Mucosa of descending colon (tissue), 3 donors: ENCODE results near the gene RUVBL2. TPM values are rescaled to one million over a fixed set of nuclear protein-coding genes. Genes with fewer than 3 reads are reported as not detected.

Experiments used
- ATAC-seq: fragments of 200-7000 bp; cut with Tn5 transposase; one replicate; pipeline ENCODE4 v1.9.1; 2020; ENCODE audit warnings: mild to moderate bottlenecking, moderate library complexity
- DNase-seq, 3 donors: peaks; one replicate each; pipeline ENCODE4 v3.0.0-alpha.2; 2020
- H3K36me3 ChIP-seq: fragments of 200-600 bp; one replicate; pipeline ENCODE4 v1.8.0; 2021; ENCODE audit warnings: low read depth, mild to moderate bottlenecking
- H3K4me1 ChIP-seq: fragments of 200-600 bp; one replicate; pipeline ENCODE4 v1.8.0; 2021; ENCODE audit warnings: low read depth, mild to moderate bottlenecking
- H3K4me3 ChIP-seq: fragments of 200-600 bp; one replicate; pipeline ENCODE4 v1.8.0; 2021; ENCODE audit warnings: mild to moderate bottlenecking
- H3K9me3 ChIP-seq: fragments of 200-600 bp; one replicate; pipeline ENCODE4 v1.8.0; 2021; ENCODE audit warnings: mild to moderate bottlenecking
- CTCF ChIP-seq: fragments of 200-600 bp; IDR thresholded peaks from one replicate; pipeline ENCODE4 v1.8.0; 2022; ENCODE audit warnings: antibody characterized with exemption, mild to moderate bottlenecking
- intact Hi-C, 2 donors: fragments of 100-400 bp; cut with DNase I in 1 of 2; cut with micrococcal nuclease in 1 of 2; formaldehyde crosslinking; loops; one replicate each; pipeline versions ENCODE4 v1.11.0 to v1.11.1; 2022; cut with DNase I, micrococcal nuclease
- total RNA-seq, 3 donors: library from RNA; stranded (reverse); fragmentation: NEBNext Ultra II Directional in 2 of 3; extraction: Animal tissue kit (Norgen Biotek cat#: 25700) in 2 of 3; gene quantifications; one replicate each; pipeline versions ENCODE4 v1.2.1 to v1.2.4, GENCODE V29; 2021 to 2023
- donor health status: DM: no; HTN: no; CAD: no; lungs with moderate emphysema.
- donor health status: DM: no; HTN: no; CAD: no.
- donor health status: DM: no; HTN: yes; CAD: no.

RUVBL2 gene
- total RNA-seq, 3 donors from 2014 or later: 47.4 to 68.8 (median 57.3) TPM

GRCh38 chr19:48965040-48965805 is 28.5 kb upstream of the RUVBL2 start, which contains the start of gene FTL:
FTL (plus strand) TSS chr19:48965309; CDS start chr19:48965508, 199 bp downstream.
- H3K36me3 ChIP-seq: no peaks in the 10 kb centered on the region
- peaks cover 46% of the 10 kb centered on the region for H3K4me1 ChIP-seq

GRCh38 chr19:48965806-48966540 is 27.7 kb upstream of the RUVBL2 start:
- peak; percentile 91 to 94 (median 92) for DNase-seq
- H3K4me1 ChIP-seq: peaks cover 38% of the 10 kb centered on the region
- no peaks in the 10 kb centered on the region for H3K9me3 ChIP-seq
- ATAC-seq: peak; percentile 59
- no peak for TF ChIP-seq CTCF
- intact Hi-C loops: loop anchor here in 1 of 2 donors (10.0 kb wide), 1 partner anchor 91 kb away; the partner anchor contains the start of gene PPP1R15A
- peak overlapping the region; percentile 81 for H3K4me3 ChIP-seq
- H3K36me3 ChIP-seq: no peaks in the 10 kb centered on the region

More at GRCh38 chr19:48965040-48965805, 28.5 kb upstream of the RUVBL2 start, which contains the start of gene FTL:
- H3K4me3 ChIP-seq: peak within 1 kb of the TSS; percentile 81
- intact Hi-C loops: loop anchor here in 1 of 2 donors (10.0 kb wide), 1 partner anchor 90 kb away; the partner anchor contains the start of gene PPP1R15A
- peak; percentile 97 to 99 (median 98) for DNase-seq
- no peaks in the 10 kb centered on the region for H3K9me3 ChIP-seq
- ATAC-seq: peak; percentile 80
- TF ChIP-seq CTCF: no peak

GRCh38 chr19:48966541-48967345 is 26.9 kb upstream of the RUVBL2 start:
- H3K9me3 ChIP-seq: no peaks in the 10 kb centered on the region
- DNase-seq (peak in 1 of 3 donors; percentile 36), ATAC-seq (no peak)
- intact Hi-C loops: loop anchor here in 1 of 2 donors (10.0 kb wide), 1 partner anchor 92 kb away; the partner anchor contains the start of gene PPP1R15A
- H3K36me3 ChIP-seq: no peaks in the 10 kb centered on the region
- peak overlapping the region; percentile 81 for H3K4me3 ChIP-seq
- no peak for TF ChIP-seq CTCF
- peaks cover 32% of the 10 kb centered on the region for H3K4me1 ChIP-seq

- H3K36me3 ChIP-seq: no peaks in the 10 kb centered on the region
- no peak for TF ChIP-seq CTCF
- DNase-seq: no peak
- no peak overlapping the region for H3K4me3 ChIP-seq
- H3K4me1 ChIP-seq: peaks cover 27% of the 10 kb centered on the region
- no peaks in the 10 kb centered on the region for H3K9me3 ChIP-seq
- intact Hi-C loops: loop anchor here in 1 of 2 donors (10.0 kb wide), 1 partner anchor 93 kb away; the partner anchor contains the start of gene PPP1R15A
- ATAC-seq: no peak
Measured at GRCh38 chr19:48967346-48968178, 26.1 kb upstream of the RUVBL2 start.
